Measurements from ENCODE around the gene AOC2.
A peak's percentile ranks its signal among the peaks of the same experiment; 100 is the strongest.

AOC2 gene

DNA sequence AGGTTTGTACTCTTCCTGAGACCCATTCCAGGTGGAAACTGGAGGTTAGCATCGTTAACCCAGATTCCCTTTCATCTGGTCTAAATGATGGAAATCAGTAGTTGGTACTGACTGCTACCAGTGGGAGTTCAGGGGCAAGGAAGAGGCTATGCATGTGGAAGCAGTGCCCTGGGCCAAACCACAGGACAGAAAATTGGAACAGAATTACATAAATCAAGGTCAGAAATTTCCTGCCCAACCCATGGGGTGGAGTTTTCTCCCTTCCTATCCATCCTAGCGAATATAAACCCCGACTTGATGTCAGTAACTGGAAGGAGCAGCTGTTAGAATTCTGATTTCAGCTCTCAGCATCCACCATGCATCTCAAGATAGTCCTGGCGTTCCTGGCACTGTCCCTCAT, at the start of gene AOC2:
AOC2 (plus strand) TSS at position 310 of the 400 bp plus-strand sequence; CDS start at position 357, 47 bp downstream.
- no peak for DNase-seq

GRCh38 chr17:42795061-42795460, 49.3 kb upstream of the AOC2 start:
- no peak for DNase-seq

GRCh38 chr17:42795465-42795864, 48.9 kb upstream of the AOC2 start:
- DNase-seq: no peak

GRCh38 chr17:42796066-42796758, 48.2 kb upstream of the AOC2 start:
- DNase-seq: no peak

GRCh38 chr17:42797067-42798007, 47.0 kb upstream of the AOC2 start:
- DNase-seq: no peak

GRCh38 chr17:42798011-42798382, 46.4 kb upstream of the AOC2 start:
- DNase-seq: no peak

DNA sequence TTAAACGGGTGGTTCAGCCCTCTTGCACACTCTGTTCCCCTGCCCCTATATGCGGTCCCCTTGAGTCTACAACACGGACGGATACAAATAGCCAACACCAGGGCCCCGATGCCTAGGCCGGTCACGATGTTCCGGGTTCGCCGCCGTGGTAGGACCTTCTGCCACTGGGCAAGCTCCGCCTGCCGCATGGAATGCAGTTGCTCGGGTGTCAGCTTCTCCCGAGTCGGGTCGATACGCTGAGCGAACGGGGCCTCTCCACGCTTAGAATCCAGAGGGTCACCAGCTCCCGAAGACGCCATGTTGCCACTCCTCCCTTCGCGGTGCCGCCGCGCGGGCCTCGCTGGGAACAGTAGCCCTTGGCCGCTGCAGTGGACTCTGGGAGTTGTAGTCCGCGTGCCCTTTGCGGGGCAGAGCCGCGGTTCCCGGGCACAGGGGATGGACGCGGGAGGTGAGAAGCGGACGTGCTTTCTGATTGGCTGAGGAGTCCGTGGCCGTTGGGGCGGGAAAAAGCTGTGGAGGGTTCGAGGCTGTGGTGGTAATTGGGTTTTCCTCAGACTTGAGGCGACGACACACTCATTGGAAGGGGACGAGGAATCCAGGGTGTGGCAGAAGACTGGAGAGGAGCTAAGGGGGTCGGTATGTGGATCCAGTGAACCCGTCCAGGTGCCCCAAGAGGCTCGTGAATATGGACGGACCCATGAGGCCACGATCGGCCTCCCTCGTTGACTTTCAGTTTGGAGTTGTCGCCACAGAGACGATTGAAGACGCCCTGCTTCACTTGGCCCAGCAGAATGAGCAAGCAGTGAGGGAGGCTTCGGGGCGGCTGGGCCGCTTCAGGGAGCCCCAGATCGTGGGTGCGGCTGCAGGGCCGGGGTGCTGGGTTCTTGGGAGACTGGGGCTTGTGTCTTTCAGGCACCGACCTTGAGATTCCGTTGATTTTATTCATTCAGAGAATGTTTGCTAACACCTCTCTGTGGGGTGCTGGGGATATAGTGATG, 45.7 kb upstream of the AOC2 start, which contains the start of the genes CNTD1 and COA3:
CNTD1 (plus strand) TSS at position 479 of the 998 bp plus-strand sequence; CDS start at position 686, 207 bp downstream.
COA3 (minus strand) TSS at position 322 of the 998 bp plus-strand sequence; CDS start at position 299, 23 bp downstream.
- peak; percentile 79 for DNase-seq

DNA sequence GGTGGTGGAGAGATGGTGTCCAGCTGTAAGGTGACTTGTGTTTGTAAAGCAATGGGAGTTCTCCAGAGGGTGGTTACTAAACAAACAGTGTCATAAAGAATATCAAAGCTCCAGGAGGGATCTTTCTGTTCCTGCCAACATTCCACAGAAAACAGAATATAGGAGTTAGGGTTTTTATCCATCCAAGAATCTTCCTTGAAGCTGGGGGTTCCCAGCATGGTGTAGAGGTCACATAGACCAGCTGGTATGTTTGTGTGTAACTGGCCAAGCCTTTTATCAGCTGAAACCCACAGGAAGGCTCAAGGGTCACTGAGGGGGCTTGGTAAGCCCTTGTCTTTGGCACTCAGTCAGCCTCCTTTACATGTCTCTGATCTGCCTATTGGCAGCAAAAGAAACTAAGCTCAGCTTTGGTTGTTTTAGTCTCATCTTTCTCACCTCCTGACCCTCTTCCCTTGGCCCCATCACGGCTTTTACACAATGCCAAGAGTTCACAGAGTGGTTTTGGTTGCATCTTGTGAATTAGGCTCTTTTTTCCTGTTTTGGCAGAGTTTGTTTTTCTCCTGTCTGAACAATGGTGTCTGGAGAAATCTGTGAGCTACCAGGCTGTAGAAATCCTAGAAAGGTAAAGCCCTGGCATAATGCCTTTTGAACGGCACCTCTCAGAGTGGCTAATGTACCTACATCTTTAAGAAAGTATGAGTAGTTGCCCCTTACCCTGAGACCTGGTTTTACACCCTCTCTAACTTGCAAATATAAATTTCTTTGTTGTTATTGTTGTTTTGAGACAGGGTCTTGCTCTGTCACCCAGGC, 41.1 kb upstream of the AOC2 start:
- no peak for DNase-seq

DNA sequence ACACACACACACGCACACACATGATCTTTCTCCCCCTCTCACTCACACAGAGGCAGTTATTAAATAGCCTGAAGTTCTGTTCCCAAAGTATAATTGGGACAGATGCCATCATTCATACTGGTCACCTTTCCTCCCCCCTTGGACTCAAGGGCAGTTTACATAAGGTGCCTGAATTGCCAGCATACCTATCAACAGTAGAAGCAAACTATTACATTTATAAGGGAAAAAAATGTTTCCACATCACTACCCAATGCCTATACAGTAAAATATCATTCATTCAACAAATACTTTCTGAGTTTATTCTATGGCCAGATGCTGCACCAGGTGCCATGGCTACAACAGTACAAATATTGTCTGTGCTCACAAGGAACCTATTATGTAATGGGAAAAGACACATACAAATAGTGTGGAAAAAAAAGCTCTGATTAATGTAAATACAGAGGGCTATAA, 39.4 kb upstream of the AOC2 start:
- DNase-seq: no peak

DNA sequence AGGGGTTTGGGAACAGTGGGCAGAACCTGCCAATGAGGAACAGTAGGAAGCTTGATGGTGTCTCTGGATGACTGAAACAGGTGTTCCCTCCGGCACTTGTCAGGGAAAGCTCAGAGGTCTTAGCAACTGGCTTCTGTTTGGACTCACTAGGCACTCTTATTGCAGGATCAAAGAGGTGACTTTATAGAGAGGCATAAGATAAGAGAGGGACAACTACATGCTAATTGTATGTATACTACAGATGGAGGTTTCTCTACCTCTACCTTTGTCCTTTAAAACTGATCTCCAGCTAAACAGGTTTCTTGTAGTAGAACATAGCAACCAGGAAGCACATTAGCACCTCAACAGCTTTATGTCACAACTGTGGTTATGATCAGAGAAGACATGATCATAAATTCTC, 38.1 kb upstream of the AOC2 start:
- no peak for DNase-seq

DNA sequence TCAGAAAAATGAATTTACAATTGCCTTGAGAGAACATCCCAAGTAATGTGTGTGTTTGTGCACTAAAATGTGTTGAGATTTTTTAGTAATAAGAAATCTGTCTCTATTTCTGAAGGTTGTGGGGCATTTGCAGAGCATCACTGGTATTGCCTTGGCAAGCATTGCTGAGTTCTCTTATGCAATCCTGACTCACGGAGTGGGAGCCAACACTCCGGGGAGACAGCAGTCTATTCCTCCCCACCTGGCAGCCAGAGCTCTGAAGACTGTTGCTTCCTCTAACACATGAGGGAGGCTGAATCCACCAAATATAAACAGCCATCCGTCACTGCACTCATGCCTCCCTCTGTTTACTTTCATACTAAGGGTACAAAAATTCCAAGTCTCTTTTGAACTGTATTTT, 35.1 kb upstream of the AOC2 start:
- DNase-seq: no peak

DNA sequence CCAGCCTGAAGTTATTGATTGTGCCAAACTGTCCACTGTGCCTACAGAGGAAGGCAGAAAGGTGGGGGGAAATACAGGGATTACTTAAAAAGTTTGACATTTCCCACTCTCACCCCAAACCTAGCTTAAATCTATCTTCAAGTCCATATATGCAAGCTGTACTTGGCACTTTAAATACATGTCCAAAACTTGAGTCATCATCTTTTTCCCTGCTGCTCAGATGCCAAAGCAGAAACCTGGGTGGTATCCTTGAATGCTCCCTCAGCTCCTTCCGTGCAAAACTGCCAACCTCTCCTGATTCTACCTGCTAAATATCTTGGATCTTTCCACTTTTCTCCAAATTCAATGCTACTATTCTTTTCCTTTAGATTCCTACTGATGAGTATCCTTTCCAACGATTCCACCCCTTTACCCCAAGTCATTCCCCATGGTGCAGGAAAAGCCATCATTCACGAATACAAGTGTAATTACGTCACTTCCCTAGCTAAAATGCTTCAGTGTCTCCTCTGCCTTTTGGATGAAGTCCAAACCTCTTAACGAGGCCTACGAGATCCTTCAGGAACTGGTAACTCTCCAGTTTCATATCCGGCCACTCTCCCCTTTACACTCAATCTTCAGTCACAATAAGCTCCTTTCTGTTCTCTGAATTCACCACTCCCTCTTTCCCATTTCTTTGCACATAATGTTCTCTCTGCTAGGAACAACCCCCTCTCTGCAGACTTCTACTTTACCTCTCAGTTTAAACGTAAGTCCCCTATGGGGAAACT, 29.6 kb upstream of the AOC2 start:
- DNase-seq: no peak

- DNase-seq: no peak
Observed at GRCh38 chr17:42817866-42818265, 26.5 kb upstream of the AOC2 start.

GRCh38 chr17:42818379-42818778, 26.0 kb upstream of the AOC2 start:
- DNase-seq: no peak

DNA sequence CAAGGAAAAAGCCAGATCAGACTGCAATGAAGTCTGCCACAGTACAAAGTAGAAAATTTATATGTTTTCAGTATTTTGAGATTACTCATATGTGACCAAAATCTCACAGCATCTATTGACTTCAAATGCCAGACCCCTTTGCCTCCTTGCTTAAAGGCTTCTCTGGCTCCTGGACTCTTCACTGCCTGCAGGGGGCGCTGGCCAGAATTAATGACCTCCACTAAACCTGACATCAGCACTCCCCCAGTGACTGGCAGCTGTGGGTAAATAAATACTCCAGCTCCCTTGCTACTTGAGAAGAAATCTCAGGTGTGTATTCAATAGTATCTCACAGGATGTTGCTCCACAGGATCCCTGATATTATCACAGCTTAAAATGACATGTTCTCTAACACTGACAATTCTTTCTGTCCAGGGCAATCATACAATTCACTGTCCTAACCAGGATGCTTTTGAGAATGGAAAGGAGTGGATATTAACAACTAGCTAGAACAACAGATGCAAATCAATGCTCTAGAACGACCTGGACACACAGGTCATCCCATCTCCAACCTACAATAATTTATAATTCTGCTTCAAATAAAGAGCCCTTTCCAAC, 24.3 kb upstream of the AOC2 start:
- peak; percentile 69 for DNase-seq

DNA sequence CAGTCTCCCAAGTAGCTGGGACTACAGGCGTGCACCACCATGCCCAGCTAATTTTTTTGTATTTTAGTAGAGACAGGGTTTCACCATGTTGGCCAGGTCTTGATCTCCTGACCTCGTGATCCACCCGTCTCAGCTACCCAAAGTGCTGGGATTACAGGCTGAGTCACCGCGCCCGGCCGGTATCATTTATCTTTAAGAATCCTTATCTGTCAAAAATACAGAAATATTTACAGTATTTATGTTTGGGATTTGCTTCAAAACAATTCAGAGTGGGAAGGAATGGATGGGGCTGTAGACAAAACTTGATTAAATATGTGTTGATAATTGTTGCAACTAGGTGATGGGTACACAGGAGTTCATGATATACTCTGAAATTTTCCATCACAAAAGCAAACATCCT, 23.2 kb upstream of the AOC2 start:
- no peak for DNase-seq

DNA sequence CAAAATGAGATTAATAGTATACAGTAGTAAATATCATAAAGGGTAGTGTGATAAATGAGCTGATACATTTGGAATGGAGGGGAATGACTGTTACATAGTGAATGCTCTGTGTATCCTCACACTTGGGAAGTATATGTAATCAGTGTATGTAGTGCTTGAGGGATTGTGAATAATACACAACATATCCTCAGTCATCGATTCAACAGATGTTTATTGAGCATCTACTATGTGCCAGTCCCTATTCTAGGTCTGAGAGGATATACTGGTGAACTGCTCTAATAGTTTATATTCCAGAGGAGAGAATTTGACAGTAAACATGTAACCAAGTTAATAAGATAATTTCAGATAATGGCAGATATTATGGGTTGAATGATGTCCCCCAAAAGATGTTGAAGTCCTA, 16.9 kb upstream of the AOC2 start:
- DNase-seq: no peak

DNA sequence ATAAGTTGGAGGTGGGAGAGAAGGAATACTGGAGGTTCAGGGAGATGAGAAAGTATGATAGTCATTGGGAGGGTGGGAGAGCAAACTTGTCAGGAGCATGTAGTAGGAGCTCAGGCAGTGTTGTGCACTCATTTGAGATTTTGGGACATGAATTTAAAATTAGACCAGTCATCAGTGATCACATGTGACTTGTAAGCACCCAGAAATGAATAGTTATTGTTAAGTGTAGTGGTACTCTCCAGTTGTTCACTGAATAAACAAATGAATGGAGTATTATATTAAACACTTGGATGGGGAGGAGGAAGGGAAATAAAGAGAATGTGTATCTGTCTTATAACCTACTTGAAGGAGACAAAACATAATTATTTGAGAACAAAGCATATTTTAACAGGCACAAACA, 13.4 kb upstream of the AOC2 start:
- DNase-seq: no peak

GRCh38 chr17:42832213-42832933, 12.0 kb upstream of the AOC2 start:
- DNase-seq: no peak
